NCI-H1092 (cell line): ENCODE results near the gene IREB2.

ENCODE experiments used
- DNase-seq: peaks from one replicate; lab custom pipeline; 2025; lab: John Stamatoyannopoulos, UW

Gene IREB2

GRCh38 chr15:78550815-78551214 is 112.8 kb downstream of the IREB2 start:
- no peak for DNase-seq
